IPS-NIHi11 (cell line): ENCODE data around the gene IGFL4.

ENCODE experiments used
- DNase-seq: peaks from one replicate; pipeline ENCODE4 v3.0.0; 2012; ENCODE audit warnings: mixed read lengths, low spot score

Gene IGFL4

DNA sequence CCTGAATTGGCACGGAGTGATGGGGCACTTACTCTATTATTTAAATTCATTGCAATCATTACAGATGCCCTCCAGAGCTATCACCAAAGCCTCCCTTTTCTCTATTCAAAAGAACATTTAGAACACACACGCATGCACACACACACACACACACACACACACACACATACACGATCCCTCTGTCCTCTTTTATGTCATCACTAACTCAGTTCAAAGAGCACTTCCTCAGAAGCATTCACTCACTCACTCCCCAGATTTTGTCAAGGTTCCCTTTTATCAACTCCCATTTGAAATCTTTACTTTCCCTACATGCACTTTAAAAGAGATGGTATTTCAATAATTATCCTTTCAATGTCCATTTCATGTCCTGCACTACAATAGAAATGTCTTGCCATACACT is 22.4 kb upstream of the IGFL4 start:
- DNase-seq, result no peak

DNA sequence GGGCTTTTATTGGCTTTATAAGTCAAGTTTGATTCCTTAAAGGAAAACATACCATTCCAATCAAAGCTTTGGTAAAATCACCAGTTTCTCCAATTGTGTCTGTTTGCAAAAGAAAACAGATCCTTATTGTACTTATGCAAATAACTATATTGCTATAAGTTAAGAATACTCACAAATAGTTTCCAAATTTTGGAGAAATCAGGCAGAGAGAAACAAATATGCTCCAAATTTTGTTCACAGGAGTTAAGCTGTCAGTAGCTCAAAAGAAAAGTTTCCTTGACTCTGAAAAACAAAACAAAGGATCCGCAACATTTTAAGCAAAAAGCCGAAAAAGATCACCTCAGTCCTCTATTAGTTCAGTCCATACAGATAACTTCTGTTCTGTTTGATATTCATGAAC is 19.2 kb upstream of the IGFL4 start:
- no peak for DNase-seq

- DNase-seq, result no peak
Observed at GRCh38 chr19:46058778-46059177, 18.0 kb upstream of the IGFL4 start.

DNA sequence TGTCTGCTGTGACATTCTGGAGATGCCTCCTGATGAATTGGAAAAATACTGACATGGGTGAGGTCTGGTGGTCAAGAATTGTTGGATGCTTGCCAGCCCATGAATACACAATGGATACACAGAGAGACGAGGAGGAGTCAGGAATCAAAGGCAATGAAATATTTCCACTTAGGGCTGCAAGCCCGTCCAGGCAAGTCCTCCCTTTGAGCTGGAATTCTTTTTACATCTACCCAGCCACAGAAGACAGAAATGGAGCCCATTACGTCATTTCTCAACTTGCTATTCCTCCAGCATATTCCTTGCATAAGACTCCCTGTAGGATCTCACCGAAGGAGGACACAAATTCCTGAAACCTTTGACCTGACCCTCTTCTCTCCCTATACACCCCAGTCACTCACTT is 15.7 kb upstream of the IGFL4 start:
- no peak for DNase-seq

DNA sequence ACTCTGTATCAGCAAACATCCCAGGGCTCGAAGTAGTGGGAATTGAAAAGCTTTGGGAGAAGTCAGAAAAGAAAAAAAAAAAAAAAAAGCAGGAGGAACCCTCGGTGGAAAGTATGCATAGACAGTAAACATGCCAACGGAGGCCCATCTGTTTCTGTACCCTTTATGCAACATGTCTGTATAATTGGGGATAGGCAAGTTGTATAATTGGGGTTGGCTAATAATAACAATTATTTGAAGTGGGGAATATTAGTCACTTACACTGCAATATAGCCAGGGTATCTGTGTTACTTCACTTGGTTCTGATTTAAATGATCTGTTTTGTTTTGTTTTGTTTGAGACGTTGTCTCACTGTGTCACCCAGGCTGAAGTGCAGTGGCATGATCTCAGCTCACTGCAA is 12.1 kb upstream of the IGFL4 start:
- DNase-seq, result no peak

DNA sequence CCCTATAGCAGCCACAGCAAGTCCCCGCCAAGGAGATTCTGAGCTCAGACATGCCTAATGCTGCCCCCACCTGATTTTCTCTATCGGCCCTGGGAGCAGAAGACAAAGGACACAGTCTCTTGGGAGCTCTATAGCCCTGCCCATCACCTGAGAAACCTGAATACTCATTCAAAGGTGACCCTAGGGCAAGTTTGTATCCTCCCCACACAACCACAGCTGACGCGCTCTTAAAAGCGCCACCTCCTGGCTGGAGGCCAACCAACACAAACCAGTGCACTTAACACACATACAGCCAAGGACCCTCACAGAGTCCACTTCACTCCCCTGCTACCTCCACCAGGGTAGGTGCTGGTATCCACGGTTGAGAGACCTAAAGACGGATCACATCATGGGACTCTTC is 8.8 kb upstream of the IGFL4 start:
- DNase-seq, result peak; percentile 58

DNA sequence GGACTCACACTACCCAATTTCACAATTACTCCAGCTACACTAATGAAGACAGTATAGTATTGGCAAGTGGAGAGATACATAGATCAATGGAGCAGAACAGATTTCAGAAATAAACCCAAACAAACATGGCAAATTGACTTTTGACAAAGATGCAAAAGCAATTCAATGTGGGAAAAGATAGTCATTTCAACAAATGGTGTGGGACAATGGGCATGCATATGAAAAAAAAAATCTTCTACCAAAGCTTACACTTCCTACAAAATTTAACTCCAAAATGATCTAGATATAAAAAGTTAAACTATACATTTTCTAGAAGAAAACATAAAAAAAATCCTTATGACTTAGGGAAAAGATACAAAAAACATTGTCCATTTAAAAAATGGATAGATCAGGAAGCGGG is 2.7 kb upstream of the IGFL4 start:
- DNase-seq, result no peak

DNA sequence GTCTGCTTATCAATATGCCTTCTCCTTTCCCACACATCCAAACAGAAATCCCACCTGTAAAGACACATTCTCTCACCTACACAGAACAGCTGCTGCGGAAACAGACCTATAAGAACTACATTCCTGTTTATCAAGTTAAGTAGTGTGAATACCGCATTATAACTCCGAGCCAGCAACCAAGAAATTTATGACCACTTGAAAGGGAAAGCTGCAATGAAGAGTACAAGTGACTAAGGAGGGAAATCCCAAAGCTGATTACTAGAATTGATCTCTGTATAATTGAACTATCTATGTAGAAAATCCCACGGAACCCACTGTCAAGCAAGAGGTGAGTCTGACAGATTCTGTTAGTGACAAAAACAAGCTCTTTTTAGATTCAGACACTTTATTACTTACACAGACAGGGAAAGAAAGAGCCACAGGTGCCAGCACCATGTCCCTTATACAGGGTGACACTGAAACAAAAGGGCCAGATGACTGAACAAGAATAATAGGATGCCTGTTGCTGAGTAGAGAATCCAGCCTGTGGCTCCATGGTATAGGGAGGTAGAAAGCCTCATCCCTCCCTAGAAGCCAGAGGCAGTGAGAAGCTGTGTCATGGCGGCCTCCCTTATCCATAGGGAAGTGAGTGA is 1.6 kb upstream of the IGFL4 start:
- DNase-seq, result no peak

DNA sequence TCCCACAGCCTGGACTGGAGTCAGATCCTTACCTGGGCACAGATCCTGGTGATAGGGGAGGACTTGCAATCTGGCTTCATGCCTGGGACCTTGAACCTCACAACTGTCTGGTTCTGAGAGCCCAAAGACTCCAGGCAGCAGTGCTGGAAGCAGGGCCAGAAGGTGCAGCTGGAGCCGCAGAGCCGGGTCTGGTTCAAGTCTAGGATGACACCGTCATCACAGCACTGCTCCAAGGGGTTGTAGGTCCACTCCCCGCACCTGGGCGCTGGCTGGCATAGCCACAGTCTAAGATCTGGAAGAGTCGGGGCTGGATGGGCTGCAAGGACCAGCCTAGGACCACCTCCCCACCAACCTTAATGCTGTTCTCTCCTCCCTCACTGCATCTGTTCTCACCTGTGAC is 677 bp downstream of the IGFL4 start:
- no peak for DNase-seq

DNA sequence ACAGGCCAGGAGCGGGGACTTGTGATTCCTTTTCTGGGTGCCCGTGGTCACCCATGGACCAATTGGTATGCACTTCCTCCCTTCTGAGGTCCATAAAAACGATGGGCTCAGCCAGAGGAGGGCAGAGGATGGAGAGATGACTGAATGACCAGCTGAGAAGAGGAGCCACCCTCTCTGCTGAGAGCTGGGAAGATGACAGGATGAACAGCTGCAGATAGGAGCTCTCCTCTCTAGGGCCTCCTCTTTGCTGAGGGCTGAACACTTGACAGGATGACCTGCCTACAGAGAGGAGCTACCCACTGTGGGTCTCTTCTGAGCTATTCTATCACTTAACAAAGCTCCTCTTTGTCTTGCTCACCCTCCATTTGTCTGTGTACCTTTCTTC is 4.1 kb downstream of the IGFL4 start:
- no peak for DNase-seq

DNA sequence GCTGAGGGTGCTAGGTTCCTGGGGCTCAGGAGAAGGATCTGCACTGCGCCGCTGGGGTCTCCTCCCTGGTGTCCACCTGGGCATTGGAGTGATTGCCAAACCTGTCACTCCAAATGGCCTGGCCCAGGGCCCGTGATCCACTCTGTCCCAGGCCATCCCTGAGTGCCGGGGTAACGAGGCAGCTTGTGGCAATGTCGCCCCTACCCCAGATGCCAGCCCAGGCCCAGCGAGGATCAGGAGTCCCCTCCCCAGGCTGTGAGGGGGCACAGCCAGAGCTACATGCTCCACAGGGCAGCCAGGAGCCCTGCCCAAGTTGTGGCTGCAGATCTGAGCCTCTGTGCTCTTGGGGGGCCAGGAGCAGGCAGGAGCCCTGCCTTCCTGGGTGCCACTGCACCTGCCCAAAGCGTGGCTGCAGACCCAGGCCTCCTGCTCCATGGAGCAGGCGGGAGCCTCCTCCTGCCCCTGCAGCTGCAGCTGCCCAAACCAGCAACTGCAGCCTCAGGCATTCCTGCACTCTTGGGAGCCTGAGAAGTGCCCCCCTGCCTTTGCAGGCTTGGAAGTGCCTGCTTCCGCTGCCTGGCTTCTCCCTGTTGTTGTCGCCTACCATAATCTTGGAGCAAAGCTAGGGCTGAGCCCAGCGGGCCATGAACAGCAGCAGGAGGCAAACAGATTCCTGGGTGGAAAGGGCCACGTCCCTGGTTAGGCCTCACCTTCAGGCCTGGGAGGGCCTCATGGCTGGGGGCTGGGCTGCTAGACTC is 4.6 kb downstream of the IGFL4 start:
- no peak for DNase-seq

DNA sequence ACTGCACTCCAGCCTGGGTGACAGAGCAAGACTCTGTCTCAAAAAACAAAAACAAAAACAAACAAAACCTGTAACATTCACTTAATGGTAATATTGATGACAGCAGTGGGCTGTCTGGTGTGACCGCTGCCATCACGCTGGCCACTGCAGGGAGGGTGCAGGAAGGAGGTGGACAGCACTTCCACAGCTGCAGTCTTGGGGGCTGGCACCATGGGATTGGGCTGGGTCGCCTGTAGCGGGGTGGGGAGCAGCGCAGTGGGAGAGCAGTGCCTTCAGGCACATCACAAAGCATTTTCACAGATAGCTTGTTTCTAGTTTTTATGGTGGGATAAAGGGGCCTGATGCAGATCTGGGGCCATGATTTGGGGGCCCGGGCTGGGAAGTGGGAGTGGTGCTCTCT is 5.3 kb downstream of the IGFL4 start:
- DNase-seq, result no peak

DNA sequence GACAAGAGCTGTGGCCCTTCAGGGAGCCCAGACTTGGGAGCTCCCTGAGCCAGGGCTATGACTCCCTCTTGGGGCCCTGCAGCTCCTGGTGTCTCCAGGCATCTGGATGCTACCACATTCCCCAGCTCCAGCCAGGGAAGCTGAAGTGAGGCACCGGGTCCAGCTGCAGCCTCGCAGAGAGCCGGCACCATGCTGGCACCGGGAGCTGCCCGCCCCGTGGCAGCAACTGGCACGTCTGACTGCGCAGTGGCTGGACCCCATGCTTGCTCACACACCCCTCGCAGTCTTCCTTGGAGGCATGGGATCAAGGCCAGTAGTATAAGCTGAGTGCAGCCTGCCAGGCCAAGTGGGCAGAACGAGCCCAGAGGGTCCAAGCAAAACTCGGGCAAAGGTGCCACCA is 7.4 kb downstream of the IGFL4 start:
- no peak for DNase-seq

GRCh38 chr19:46032597-46033025 is 8.2 kb downstream of the IGFL4 start:
- no peak for DNase-seq

DNA sequence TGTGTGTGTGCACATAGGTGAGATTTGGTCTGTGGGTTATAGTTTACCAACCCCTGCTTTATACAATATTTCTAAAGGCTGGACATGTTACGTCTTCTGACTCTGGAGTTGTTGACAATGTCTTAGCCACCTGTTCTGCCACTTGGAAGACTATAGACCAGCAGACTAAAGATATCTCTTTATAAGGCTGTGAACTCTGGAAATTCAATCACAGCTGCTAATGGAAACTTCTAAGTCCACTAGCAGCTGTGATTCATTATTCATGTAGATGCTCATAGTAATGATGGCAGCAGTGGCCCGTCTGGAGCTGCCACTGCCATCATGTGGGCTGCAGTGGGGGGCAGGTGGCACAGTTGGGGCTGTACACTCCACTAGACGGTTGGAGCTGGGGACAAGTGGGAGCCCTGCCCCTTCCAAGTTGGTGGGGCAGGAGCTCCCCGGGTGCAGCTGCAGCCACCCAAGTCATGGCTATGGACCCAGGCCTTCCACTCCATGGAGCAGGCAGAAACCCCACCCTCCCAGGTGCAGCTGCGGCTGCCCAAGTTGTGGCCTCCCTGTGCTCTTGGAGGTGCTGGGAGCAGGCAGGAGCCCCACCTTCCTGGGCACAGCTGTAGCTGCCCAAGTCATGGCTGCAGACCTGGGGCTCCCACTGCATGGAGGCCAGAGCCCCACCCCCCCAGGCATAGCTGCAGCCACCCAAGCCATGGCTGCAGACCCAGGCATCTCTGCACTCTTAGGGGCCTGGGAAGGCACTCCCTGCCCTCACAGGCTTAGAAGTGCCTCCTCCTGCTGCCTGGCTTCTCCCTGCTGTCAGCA is 8.8 kb downstream of the IGFL4 start:
- no peak for DNase-seq

- DNase-seq, result no peak
Observed at GRCh38 chr19:46030812-46031550, 9.8 kb downstream of the IGFL4 start.

- DNase-seq, result no peak
Observed at GRCh38 chr19:46025835-46026234, 15.0 kb downstream of the IGFL4 start.

DNA sequence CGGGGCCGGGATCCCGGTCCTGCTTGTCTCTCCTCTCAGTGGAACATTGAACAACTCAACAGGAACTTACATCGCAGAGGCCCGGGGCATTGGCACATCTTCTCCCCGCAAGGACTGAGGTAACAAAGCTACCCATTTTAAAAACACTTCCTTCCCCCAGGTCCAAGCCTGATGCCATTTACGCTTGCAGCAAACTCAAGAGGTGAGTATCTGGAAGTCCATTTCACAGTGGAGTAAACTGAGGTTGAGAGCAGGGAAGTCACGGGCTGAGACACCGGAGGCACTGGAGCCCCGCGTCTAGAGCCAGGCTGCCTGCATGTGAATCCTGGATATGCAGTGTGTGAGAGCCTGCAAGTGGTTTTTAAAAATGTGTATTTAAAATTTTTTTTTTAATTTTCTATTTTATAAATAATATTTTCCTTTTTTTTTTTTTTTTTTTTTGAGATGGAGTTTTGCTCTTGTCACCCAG is 17.5 kb downstream of the IGFL4 start:
- DNase-seq, result no peak

- DNase-seq, result peak; percentile 14
Observed at GRCh38 chr19:46022431-46023310, 18.1 kb downstream of the IGFL4 start, which contains the start of gene PGLYRP1. Gene PGLYRP1 (minus strand): TSS chr19:46023053. CDS start chr19:46023021, 32 bp downstream.

- DNase-seq, result no peak
Observed at GRCh38 chr19:46022061-46022430, 18.8 kb downstream of the IGFL4 start.

- peak; percentile 47 for DNase-seq
Observed at GRCh38 chr19:46021531-46022041, 19.2 kb downstream of the IGFL4 start.
